Spleen (tissue), 7 donors: ENCODE data around the gene B3GNT5.

ENCODE experiments used
- CTCF ChIP-seq, 11 experiments: fragments of 200-600 bp in 7 of 11; fragments of 450-650 bp in 4 of 11; sonication (generic) in 4 of 11; IDR thresholded peaks in 8 of 11; conservative IDR thresholded peaks in 3 of 11; 1 replicate in 7 of 11; 2 replicates in 4 of 11; pipeline versions ENCODE4 v1.4.0 to v1.8.0; 2016 to 2021; ENCODE audit warnings: antibody characterized with exemption in 11 of 11, inconsistent platforms in 4 of 11, mild to moderate bottlenecking in 1 of 11
- POLR2A ChIP-seq, 3 donors: fragments of 450-650 bp; IDR thresholded peaks; one replicate each; pipeline ENCODE4 v1.5.1; 2017; ENCODE audit warnings: antibody characterized with exemption in 3 of 3, mild to moderate bottlenecking in 1 of 3
- POLR2AphosphoS5 ChIP-seq, 3 donors: sonication (generic); formaldehyde crosslinking; IDR thresholded peaks; one replicate each; pipeline ENCODE4 v1.5.1; 2017; ENCODE audit warnings: antibody characterized with exemption in 3 of 3
- donor health status: DM: no; HTN: no; CAD: no; lungs with moderate emphysema.
- donor health status: DM: no; HTN: no; CAD: no.
- donor health status: DM: no; HTN: no; CAD: no.

GRCh38 chr3:183270344-183270743 is 17.3 kb downstream of the B3GNT5 start:
- TF ChIP-seq POLR2AphosphoS5 (IDR thresholded peaks at IDR 0.05) (no peak), CTCF (IDR thresholded peaks at IDR 0.05 in 8 of 11, conservative IDR thresholded peaks at IDR 0.05 in 3 of 11) (no peak), POLR2A (IDR thresholded peaks at IDR 0.05) (no peak)
